ENCODE results near the gene ZNF429.
A peak's percentile ranks its signal among the peaks of the same experiment; 100 is the strongest.

Gene ZNF429

GRCh38 chr19:21483589-21484170 lies 21.7 kb upstream of the ZNF429 start:
- TF ChIP-seq ARNTL (CRISPR knock-in tag; IDR thresholded peaks at IDR 0.05; ENCODE audit: borderline replicate concordance, low read depth): no peak
- TF ChIP-seq TCF4 (CRISPR knock-in tag; IDR thresholded peaks at IDR 0.05; ENCODE audit: borderline replicate concordance): no peak
- TF ChIP-seq ISL1 (CRISPR knock-in tag; IDR thresholded peaks at IDR 0.05): no peak
- no peak for TF ChIP-seq ZNF565 (CRISPR knock-in tag; conservative IDR thresholded peaks at IDR 0.05; ENCODE audit: low read depth)
- no peak for TF ChIP-seq ZNF70 (CRISPR knock-in tag; IDR thresholded peaks at IDR 0.05)
- TF ChIP-seq TSHZ2 (CRISPR knock-in tag; IDR thresholded peaks at IDR 0.05): no peak
- no peak for TF ChIP-seq ESRRG (CRISPR knock-in tag; IDR thresholded peaks at IDR 0.05)
- no peak for TF ChIP-seq ZFP30 (CRISPR knock-in tag; IDR thresholded peaks at IDR 0.05)
- no peak for TF ChIP-seq CREB5 (CRISPR knock-in tag; IDR thresholded peaks at IDR 0.05; ENCODE audit: low read depth)
- no peak for TF ChIP-seq SNAI2 (CRISPR knock-in tag; IDR thresholded peaks at IDR 0.05)
- TF ChIP-seq RARB (CRISPR knock-in tag; IDR thresholded peaks at IDR 0.05): no peak
- TF ChIP-seq CSRNP3 (CRISPR knock-in tag; IDR thresholded peaks at IDR 0.05): no peak
- TF ChIP-seq TOX (CRISPR knock-in tag; IDR thresholded peaks at IDR 0.05; ENCODE audit: borderline replicate concordance): no peak
- TF ChIP-seq ZNF8 (CRISPR knock-in tag; IDR thresholded peaks at IDR 0.05): no peak
- peak; percentile 61; the same call in 2 of the 3 replicates for ATAC-seq

GRCh38 chr19:21484631-21485030 lies 20.8 kb upstream of the ZNF429 start:
- TF ChIP-seq GLIS3 (CRISPR knock-in tag; IDR thresholded peaks at IDR 0.05): no peak
- no peak for TF ChIP-seq POU6F1 (CRISPR knock-in tag; IDR thresholded peaks at IDR 0.05; ENCODE audit: borderline replicate concordance, low read depth)
- TF ChIP-seq ARNTL (CRISPR knock-in tag; IDR thresholded peaks at IDR 0.05; ENCODE audit: borderline replicate concordance, low read depth): no peak
- no peak for TF ChIP-seq ZNF70 (CRISPR knock-in tag; IDR thresholded peaks at IDR 0.05)
- TF ChIP-seq OSR1 (CRISPR knock-in tag; IDR thresholded peaks at IDR 0.05): no peak
- TF ChIP-seq ZNF8 (CRISPR knock-in tag; IDR thresholded peaks at IDR 0.05): no peak
- TF ChIP-seq ZFP30 (CRISPR knock-in tag; IDR thresholded peaks at IDR 0.05): no peak
- TF ChIP-seq CSDC2 (CRISPR knock-in tag; IDR thresholded peaks at IDR 0.05): no peak
- no peak for TF ChIP-seq RARB (CRISPR knock-in tag; IDR thresholded peaks at IDR 0.05)
- TF ChIP-seq TCF4 (CRISPR knock-in tag; IDR thresholded peaks at IDR 0.05; ENCODE audit: borderline replicate concordance): no peak
- no peak for TF ChIP-seq BACH2 (CRISPR knock-in tag; IDR thresholded peaks at IDR 0.05; ENCODE audit: borderline replicate concordance)
- no peak for TF ChIP-seq ZNF565 (CRISPR knock-in tag; conservative IDR thresholded peaks at IDR 0.05; ENCODE audit: low read depth)
- TF ChIP-seq TOX (CRISPR knock-in tag; IDR thresholded peaks at IDR 0.05; ENCODE audit: borderline replicate concordance): no peak
- ATAC-seq: no peak

- no peak for ATAC-seq
- TF ChIP-seq CSRNP3 (CRISPR knock-in tag; IDR thresholded peaks at IDR 0.05): no peak
- TF ChIP-seq PPARA (CRISPR knock-in tag; IDR thresholded peaks at IDR 0.05; ENCODE audit: borderline replicate concordance): no peak
- no peak for TF ChIP-seq ZNF565 (CRISPR knock-in tag; conservative IDR thresholded peaks at IDR 0.05; ENCODE audit: low read depth)
Measured at GRCh38 chr19:21485926-21486325, 19.5 kb upstream of the ZNF429 start.
